ENCODE measurements around the gene KCNB1. TPM values are rescaled to one million over a fixed set of nuclear protein-coding genes. Genes with fewer than 3 reads are reported as not detected.

Gene KCNB1
- total RNA-seq, 2 experiments from 2014 or later: 0.05 TPM; not detected in 1

GRCh38 chr20:49435639-49436038 lies 46.8 kb downstream of the KCNB1 start:
- Mint-ChIP-seq H3K4me3 (no peak overlapping the region), H3K9me3 (ENCODE audit: low read depth) (no peaks in the 10 kb centered on the region), H3K4me1 (no peaks in the 10 kb centered on the region), H3K27me3 (peaks cover 27% of the 10 kb centered on the region), H3K27ac (no peak overlapping the region), H3K36me3 (no peaks in the 10 kb centered on the region)
- no peak for DNase-seq
- CTCF ChIA-PET: interaction anchor here (1.0 kb wide), 1 partner anchor 73 kb away, joined by 4 read pairs; no protein-coding TSS in a partner anchor
- ATAC-seq: no peak

- ATAC-seq: no peak
- CTCF ChIA-PET: no interaction called here
- no peak for DNase-seq
- no peak overlapping the region for H3K4me3 Mint-ChIP-seq
- H3K4me1 Mint-ChIP-seq: no peaks in the 10 kb centered on the region
- no peaks in the 10 kb centered on the region for H3K9me3 Mint-ChIP-seq (ENCODE audit: low read depth)
- no peak overlapping the region for H3K27ac Mint-ChIP-seq
- peaks cover 29% of the 10 kb centered on the region for H3K27me3 Mint-ChIP-seq
- peaks cover 1% of the 10 kb centered on the region for H3K36me3 Mint-ChIP-seq
Measured at GRCh38 chr20:49433333-49433732, 49.1 kb downstream of the KCNB1 start.

GRCh38 chr20:49432550-49432949 lies 49.9 kb downstream of the KCNB1 start:
- H3K36me3 Mint-ChIP-seq: peaks cover 1% of the 10 kb centered on the region
- H3K27me3 Mint-ChIP-seq: peaks cover 36% of the 10 kb centered on the region
- no peaks in the 10 kb centered on the region for H3K9me3 Mint-ChIP-seq (ENCODE audit: low read depth)
- H3K27ac Mint-ChIP-seq: no peak overlapping the region
- CTCF ChIA-PET: no interaction called here
- no peaks in the 10 kb centered on the region for H3K4me1 Mint-ChIP-seq
- H3K4me3 Mint-ChIP-seq: no peak overlapping the region
- DNase-seq (no peak), ATAC-seq (no peak)

- DNase-seq: no peak
- H3K4me3 Mint-ChIP-seq: no peak overlapping the region
- no peak for ATAC-seq
- CTCF ChIA-PET: no interaction called here
- H3K36me3 Mint-ChIP-seq: peaks cover 1% of the 10 kb centered on the region
- H3K27ac Mint-ChIP-seq: no peak overlapping the region
- H3K4me1 Mint-ChIP-seq: no peaks in the 10 kb centered on the region
- peaks cover 33% of the 10 kb centered on the region for H3K27me3 Mint-ChIP-seq
- no peaks in the 10 kb centered on the region for H3K9me3 Mint-ChIP-seq (ENCODE audit: low read depth)
Measured at GRCh38 chr20:49431329-49431728, 51.1 kb downstream of the KCNB1 start.

GRCh38 chr20:49430320-49430719 lies 52.1 kb downstream of the KCNB1 start:
- ATAC-seq (no peak), DNase-seq (no peak)
- peaks cover 36% of the 10 kb centered on the region for H3K27me3 Mint-ChIP-seq
- CTCF ChIA-PET: no interaction called here
- no peaks in the 10 kb centered on the region for H3K9me3 Mint-ChIP-seq (ENCODE audit: low read depth)
- H3K27ac Mint-ChIP-seq: no peak overlapping the region
- no peaks in the 10 kb centered on the region for H3K4me1 Mint-ChIP-seq
- H3K36me3 Mint-ChIP-seq: peaks cover 1% of the 10 kb centered on the region
- H3K4me3 Mint-ChIP-seq: no peak overlapping the region

GRCh38 chr20:49427751-49428518 lies 54.5 kb downstream of the KCNB1 start:
- H3K4me1 Mint-ChIP-seq: no peaks in the 10 kb centered on the region
- DNase-seq: no peak
- CTCF ChIA-PET: no interaction called here

GRCh38 chr20:49426873-49427272 lies 55.6 kb downstream of the KCNB1 start:
- peaks cover 1% of the 10 kb centered on the region for H3K36me3 Mint-ChIP-seq
- no peak for DNase-seq
- H3K27ac Mint-ChIP-seq: no peak overlapping the region
- H3K9me3 Mint-ChIP-seq (ENCODE audit: low read depth): no peaks in the 10 kb centered on the region
- CTCF ChIA-PET: interaction anchor here (1.1 to 1.6 kb wide), 2 partner anchors 16 to 58 kb away, joined by 3 read pairs; no protein-coding TSS in a partner anchor
- peaks cover 44% of the 10 kb centered on the region for H3K27me3 Mint-ChIP-seq
- H3K4me3 Mint-ChIP-seq: no peak overlapping the region
- no peak for ATAC-seq
- no peaks in the 10 kb centered on the region for H3K4me1 Mint-ChIP-seq

More at GRCh38 chr20:49427751-49428518, 54.5 kb downstream of the KCNB1 start:
- Mint-ChIP-seq H3K9me3 (ENCODE audit: low read depth) (no peaks in the 10 kb centered on the region), H3K36me3 (peaks cover 1% of the 10 kb centered on the region), H3K27me3 (peaks cover 42% of the 10 kb centered on the region), H3K4me3 (no peak overlapping the region), H3K27ac (no peak overlapping the region)
- ATAC-seq: no peak

GRCh38 chr20:49426395-49426794 lies 56.1 kb downstream of the KCNB1 start:
- Mint-ChIP-seq H3K36me3 (peaks cover 1% of the 10 kb centered on the region), H3K27ac (no peak overlapping the region), H3K4me3 (no peak overlapping the region), H3K27me3 (peaks cover 41% of the 10 kb centered on the region), H3K4me1 (no peaks in the 10 kb centered on the region), H3K9me3 (ENCODE audit: low read depth) (no peaks in the 10 kb centered on the region)
- no peak for DNase-seq
- no peak for ATAC-seq
- CTCF ChIA-PET: interaction anchor here (1.1 to 1.6 kb wide), 2 partner anchors 15 to 58 kb away, joined by 3 read pairs; no protein-coding TSS in a partner anchor

GRCh38 chr20:49424536-49424935 lies 57.9 kb downstream of the KCNB1 start:
- ATAC-seq: no peak
- Mint-ChIP-seq H3K36me3 (no peaks in the 10 kb centered on the region), H3K27ac (no peak overlapping the region), H3K27me3 (peaks cover 33% of the 10 kb centered on the region), H3K4me3 (no peak overlapping the region), H3K9me3 (ENCODE audit: low read depth) (no peaks in the 10 kb centered on the region), H3K4me1 (no peaks in the 10 kb centered on the region)
- no peak for DNase-seq
- CTCF ChIA-PET: no interaction called here

- no peak for ATAC-seq
- H3K4me3 Mint-ChIP-seq: no peak overlapping the region
- peaks cover 23% of the 10 kb centered on the region for H3K27me3 Mint-ChIP-seq
- H3K4me1 Mint-ChIP-seq: no peaks in the 10 kb centered on the region
- CTCF ChIA-PET: no interaction called here
- no peak overlapping the region for H3K27ac Mint-ChIP-seq
- H3K36me3 Mint-ChIP-seq: no peaks in the 10 kb centered on the region
- DNase-seq: no peak
- H3K9me3 Mint-ChIP-seq (ENCODE audit: low read depth): no peaks in the 10 kb centered on the region
Measured at GRCh38 chr20:49422161-49422560, 60.3 kb downstream of the KCNB1 start.

GRCh38 chr20:49420811-49421295 lies 61.6 kb downstream of the KCNB1 start:
- Mint-ChIP-seq H3K4me1 (no peaks in the 10 kb centered on the region), H3K27ac (no peak overlapping the region), H3K27me3 (peaks cover 17% of the 10 kb centered on the region), H3K9me3 (ENCODE audit: low read depth) (no peaks in the 10 kb centered on the region), H3K36me3 (no peaks in the 10 kb centered on the region), H3K4me3 (no peak overlapping the region)
- CTCF ChIA-PET: no interaction called here
- ATAC-seq (no peak), DNase-seq (no peak)

- no peak overlapping the region for H3K4me3 Mint-ChIP-seq
- H3K9me3 Mint-ChIP-seq (ENCODE audit: low read depth): no peaks in the 10 kb centered on the region
- CTCF ChIA-PET: no interaction called here
- H3K4me1 Mint-ChIP-seq: no peaks in the 10 kb centered on the region
- ATAC-seq (no peak), DNase-seq (no peak)
- H3K27ac Mint-ChIP-seq: no peak overlapping the region
- H3K27me3 Mint-ChIP-seq: peaks cover 22% of the 10 kb centered on the region
- H3K36me3 Mint-ChIP-seq: no peaks in the 10 kb centered on the region
Measured at GRCh38 chr20:49420292-49420691, 62.2 kb downstream of the KCNB1 start.

- Mint-ChIP-seq H3K27me3 (peaks cover 26% of the 10 kb centered on the region), H3K36me3 (no peaks in the 10 kb centered on the region), H3K4me1 (no peaks in the 10 kb centered on the region), H3K9me3 (ENCODE audit: low read depth) (no peaks in the 10 kb centered on the region), H3K27ac (no peak overlapping the region), H3K4me3 (no peak overlapping the region)
- no peak for ATAC-seq
- CTCF ChIA-PET: no interaction called here
- no peak for DNase-seq
Measured at GRCh38 chr20:49419785-49420184, 62.7 kb downstream of the KCNB1 start.

- Mint-ChIP-seq H3K27me3 (peaks cover 35% of the 10 kb centered on the region), H3K4me3 (no peak overlapping the region), H3K36me3 (no peaks in the 10 kb centered on the region), H3K27ac (no peak overlapping the region), H3K4me1 (no peaks in the 10 kb centered on the region), H3K9me3 (ENCODE audit: low read depth) (no peaks in the 10 kb centered on the region)
- DNase-seq (no peak), ATAC-seq (no peak)
- CTCF ChIA-PET: no interaction called here
Measured at GRCh38 chr20:49418809-49419208, 63.7 kb downstream of the KCNB1 start.

Measured in activated CD8-positive, alpha-beta memory T cell treated with anti-CD3 and anti-CD28 coated beads, Interleukin-2, amount 10 ng/mL, durations not matched to agents 7 days and 5 days (primary cell).